HepG2 (cell line): ENCODE data around the gene YPEL5. TPM values are rescaled to one million over a fixed set of nuclear protein-coding genes. Genes with fewer than 3 reads are reported as not detected.

Source experiments
- ATAC-seq: fragments of 200-7000 bp; cut with Tn5 transposase; 3 replicates; pipeline ENCODE4 v1.9.1; 2020; ENCODE audit warnings: mild to moderate bottlenecking, moderate library complexity
- BruUV-seq: library from RNA; stranded (reverse); fragments of 400-500 nt; replicated peaks from 2 replicates; lab custom pipeline; 2021; lab: Mats Ljungman, UMichigan
- CTCF ChIA-PET: fragments of 300-600 bp; formaldehyde crosslinking; extraction: SDS; loops from one replicate; lab custom pipeline; 2021; ENCODE audit warnings: low total read pairs, inconsistent platforms, low intra/inter-chr PET ratio; lab: Yijun Ruan, JAX
- POLR2A ChIA-PET: fragments of 350-600 bp; sonication (Branson Sonifier 250); formaldehyde crosslinking; loops from one replicate; lab custom pipeline; 2020; ENCODE audit warnings: antibody characterized with exemption, inconsistent platforms; lab: Yijun Ruan, JAX
- DNase-seq: peaks from one replicate; pipeline ENCODE4 v3.0.0-alpha.2; 2015; ENCODE audit warnings: low spot score
- FAIRE-seq: peaks from 3 replicates; lab custom pipeline; 2011; peaks lifted over from hg19 to GRCh38; lab: Jason Lieb, UNC
- H2AFZ ChIP-seq: one replicate; pipeline ENCODE4 v1.6.1; 2011; ENCODE audit warnings: low read length, inconsistent platforms
- H3K27ac ChIP-seq: fragments of 300-600 bp; 3 replicates; pipeline ENCODE4 v1.8.0; 2011; ENCODE audit warnings: mixed run types, mild to moderate bottlenecking, mixed read lengths, low read length, inconsistent platforms; ENCODE audit not compliant: insufficient read depth; ENCODE audit errors: extremely low read length
- H3K27me3 ChIP-seq, 2 experiments: fragments of 200-600 bp in 1 of 2; 2 replicates in 1 of 2; 3 replicates in 1 of 2; pipeline versions ENCODE4 v1.6.0 to v1.8.0; 2011; ENCODE audit warnings: low read length in 2 of 2, mild to moderate bottlenecking in 2 of 2, moderate library complexity in 2 of 2, inconsistent platforms in 1 of 2; ENCODE audit not compliant: insufficient read depth in 2 of 2, control insufficient read depth in 1 of 2
- H3K36me3 ChIP-seq, 2 experiments: fragments of 200-600 bp in 1 of 2; replicated peaks in 1 of 2; 2 replicates in 1 of 2; 3 replicates in 1 of 2; pipeline versions ENCODE4 v1.5.1 to v1.8.0; 2011; ENCODE audit warnings: low read length in 2 of 2, inconsistent platforms in 1 of 2; ENCODE audit not compliant: insufficient read depth in 2 of 2, control insufficient read depth in 1 of 2
- H3K4me1 ChIP-seq: 2 replicates; pipeline ENCODE4 v1.5.1; 2012; ENCODE audit warnings: low read length, inconsistent platforms; ENCODE audit not compliant: insufficient read depth
- H3K4me2 ChIP-seq: 2 replicates; pipeline ENCODE4 v1.6.0; 2011; ENCODE audit warnings: low read depth, low read length, inconsistent platforms
- H3K4me3 ChIP-seq, 3 experiments: fragments of 200-600 bp in 1 of 3; sonication (generic), shearing (Covaris generic) in 1 of 3; replicated peaks in 1 of 3; 2 replicates each; pipeline ENCODE4 v1.5.1; 2011 to 2016; ENCODE audit warnings: low read length in 3 of 3, inconsistent platforms in 2 of 3, low read depth in 2 of 3, mild to moderate bottlenecking in 2 of 3, control low read depth in 1 of 3, mixed read lengths in 1 of 3; ENCODE audit not compliant: insufficient read depth in 1 of 3
- H3K79me2 ChIP-seq: one replicate; pipeline ENCODE4 v1.6.1; 2011; ENCODE audit warnings: low read length, inconsistent platforms; ENCODE audit not compliant: insufficient read depth
- H3K9ac ChIP-seq: 2 replicates; pipeline ENCODE4 v1.6.0; 2011; ENCODE audit warnings: mild to moderate bottlenecking, low read depth, low read length, inconsistent platforms; ENCODE audit not compliant: insufficient read depth
- H3K9me3 ChIP-seq: 2 replicates; pipeline ENCODE4 v1.5.1; 2012; ENCODE audit warnings: mild to moderate bottlenecking, low read length
- H4K20me1 ChIP-seq: 2 replicates; pipeline ENCODE4 v1.6.0; 2011; ENCODE audit warnings: inconsistent platforms, mild to moderate bottlenecking, low read length, moderate library complexity; ENCODE audit not compliant: insufficient read depth
- ATAD3A ChIP-seq: sonication (generic); formaldehyde crosslinking; IDR thresholded peaks from 2 replicates; pipeline ENCODE4 v1.4.0; 2020; ENCODE audit warnings: missing genetic modification reagents
- IKZF4 ChIP-seq: sonication (generic); formaldehyde crosslinking; IDR thresholded peaks from 2 replicates; pipeline ENCODE4 v1.5.1; 2020; ENCODE audit warnings: borderline replicate concordance, mild to moderate bottlenecking, low read depth, missing genetic modification reagents; ENCODE audit errors: not compliant biosample characterization
- KDM6A ChIP-seq: IDR thresholded peaks from 2 replicates; pipeline ENCODE4 v1.6.1; 2016; ENCODE audit warnings: low read depth
- KMT2A ChIP-seq: sonication (generic); formaldehyde crosslinking; IDR thresholded peaks from 2 replicates; pipeline ENCODE4 v1.4.0; 2020; ENCODE audit warnings: missing genetic modification reagents
- MYC ChIP-seq: sonication (generic); formaldehyde crosslinking; IDR thresholded peaks from 2 replicates; pipeline ENCODE4 v1.9.0; 2021; ENCODE audit warnings: missing genetic modification reagents, borderline replicate concordance
- NFKBIZ ChIP-seq: IDR thresholded peaks from 2 replicates; pipeline ENCODE4 v1.6.1; 2018; ENCODE audit warnings: missing genetic modification reagents, missing compliant biosample characterization
- NPAS2 ChIP-seq: sonication (generic); formaldehyde crosslinking; IDR thresholded peaks from 2 replicates; pipeline ENCODE4 v1.8.0; 2022; ENCODE audit warnings: mild to moderate bottlenecking, missing genetic modification reagents, borderline replicate concordance
- SIX4 ChIP-seq: sonication (generic); formaldehyde crosslinking; IDR thresholded peaks from 2 replicates; pipeline ENCODE4 v1.4.0; 2020; ENCODE audit warnings: missing genetic modification reagents
- STAT5B ChIP-seq: sonication (generic); formaldehyde crosslinking; IDR thresholded peaks from 2 replicates; pipeline ENCODE4 v1.4.0; 2020; ENCODE audit warnings: missing genetic modification reagents
- SUZ12 ChIP-seq: fragments of 150-350 bp; IDR thresholded peaks from 2 replicates; pipeline ENCODE4 v1.6.1; 2014; ENCODE audit warnings: low read depth, low read length
- THAP11 ChIP-seq: IDR thresholded peaks from 2 replicates; pipeline ENCODE4 v1.6.1; 2016; ENCODE audit warnings: missing biosample characterization, missing genetic modification reagents
- ZFP90 ChIP-seq: sonication (generic); formaldehyde crosslinking; IDR thresholded peaks from 2 replicates; pipeline ENCODE4 v1.8.0; 2022; ENCODE audit warnings: missing genetic modification reagents, mild to moderate bottlenecking, inconsistent platforms, borderline replicate concordance
- ZNF230 ChIP-seq: sonication (generic); formaldehyde crosslinking; IDR thresholded peaks from 2 replicates; pipeline ENCODE4 v1.4.0; 2020; ENCODE audit warnings: mild to moderate bottlenecking, missing genetic modification reagents
- ZNF263 ChIP-seq: sonication (generic); formaldehyde crosslinking; IDR thresholded peaks from 2 replicates; pipeline ENCODE4 v1.4.0; 2020; ENCODE audit warnings: missing genetic modification reagents
- ZNF432 ChIP-seq: sonication (generic); formaldehyde crosslinking; IDR thresholded peaks from 2 replicates; pipeline ENCODE4 v1.5.0; 2020; ENCODE audit warnings: missing genetic modification reagents, mild to moderate bottlenecking, borderline replicate concordance
- ZNF678 ChIP-seq: sonication (generic); formaldehyde crosslinking; IDR thresholded peaks from 2 replicates; pipeline ENCODE4 v1.4.0; 2020; ENCODE audit warnings: mild to moderate bottlenecking, missing genetic modification reagents
- ZNF879 ChIP-seq: sonication (generic); formaldehyde crosslinking; IDR thresholded peaks from 2 replicates; pipeline ENCODE4 v1.8.1; 2023; ENCODE audit warnings: missing genetic modification reagents
- WGBS: methylation state at CpG from one replicate; pipeline ENCODE4 v1.1.6; 2017; ENCODE audit warnings: low lambda C conversion rate; 5-methylcytosine and 5-hydroxymethylcytosine counted together
- in situ Hi-C: cut with HindIII; loops from 2 replicates; pipeline ENCODE4 v1.10.0; 2017; ENCODE audit warnings: low pct_unique_long_range_greater_than_20kb; ENCODE audit not compliant: extremely low pct_ligation_motif_present
- intact Hi-C: fragments of 100-400 bp; cut with micrococcal nuclease; formaldehyde crosslinking; loops from one replicate; pipeline ENCODE4 v1.10.0; 2022; ENCODE audit not compliant: unreplicated experiment
- polyA plus RNA-seq, 8 experiments: library from polyadenylated mRNA; depleted of rRNA in 3 of 8; stranded (reverse) in 7 of 8; unstranded in 1 of 8; fragments of >200 nt; fragmentation: Illumina TruSeq in 4 of 8; extraction: Trizol in 4 of 8; gene quantifications; 2 replicates each; pipeline versions ENCODE4 v1.2.1 to v1.2.3, GENCODE V29; 2011 to 2016; ENCODE audit warnings: low read depth in 4 of 8, missing spikeins in 1 of 8, mixed read lengths in 1 of 8; ENCODE audit not compliant: insufficient read depth in 1 of 8
- total RNA-seq, 5 experiments: library from RNA; depleted of rRNA; stranded (reverse); fragments of >200 nt; fragmentation: Illumina TruSeq; extraction: Trizol; gene quantifications; 2 replicates each; pipeline ENCODE4 v1.2.3, GENCODE V29; 2016; ENCODE audit warnings: low read depth in 1 of 5
- TF ChIP-seq, protein P1 (sequence below): sonication (generic); formaldehyde crosslinking; conservative IDR thresholded peaks from 2 replicates; pipeline ENCODE4 v1.8.0; 2022; ENCODE audit warnings: missing genetic modification reagents

The YPEL5 gene
- total and polyA plus RNA-seq, 2 of the 13 experiments (the other 11 are each of a cell fraction or from before 2014, with no cell fraction given), result 12.7 to 49.7 TPM

DNA sequence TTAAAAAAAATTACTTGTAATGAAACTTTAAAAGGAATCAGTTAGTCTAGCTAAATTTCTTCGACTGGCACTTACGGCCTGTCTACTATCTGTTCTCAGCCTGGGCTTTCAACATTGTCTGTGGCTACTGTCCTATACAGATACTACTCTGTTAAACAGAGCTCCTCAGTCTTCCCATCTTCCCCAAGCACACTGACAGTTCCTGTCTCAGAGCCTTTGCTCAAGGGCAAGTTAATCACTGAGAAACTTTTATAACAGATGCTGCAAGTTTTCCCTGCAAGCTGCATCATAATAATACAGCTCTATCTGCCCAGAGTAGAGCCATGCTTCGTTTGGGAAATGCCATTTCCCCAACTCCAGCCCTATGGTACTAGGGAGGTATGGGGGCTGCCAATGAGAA lies 11.3 kb upstream of the YPEL5 start:
- intact Hi-C loops, result no loop called here
- FAIRE-seq (no peak), ATAC-seq (no peak), DNase-seq (no peak)
- ChIA-PET POLR2A (no interaction called here), CTCF (no interaction called here)
- Histone ChIP-seq H3K4me1 (no peaks in the 10 kb centered on the region), H3K27me3 (peaks cover 3 to 21% of the 10 kb centered on the region in 2 experiments; a peak in 3 of 5 replicates), H4K20me1 (no peaks in the 10 kb centered on the region), H3K4me3 (no peak overlapping the region), H3K9ac (no peak overlapping the region), H2AFZ (no peak overlapping the region), H3K36me3 (no peaks in the 10 kb centered on the region), H3K27ac (no peak overlapping the region), H3K79me2 (no peaks in the 10 kb centered on the region), H3K9me3 (no peaks in the 10 kb centered on the region), H3K4me2 (no peak overlapping the region)
- TF ChIP-seq KDM6A (no peak), ZNF432 (CRISPR knock-in tag) (no peak), SUZ12 (no peak), NPAS2 (CRISPR knock-in tag) (no peak), ATAD3A (CRISPR knock-in tag) (no peak), STAT5B (CRISPR knock-in tag) (no peak), ZNF879 (CRISPR knock-in tag) (no peak), ZNF230 (CRISPR knock-in tag) (no peak), SIX4 (no peak), KMT2A (CRISPR knock-in tag) (no peak), ZNF263 (no peak), THAP11 (CRISPR knock-in tag) (no peak), IKZF4 (CRISPR knock-in tag) (no peak), NFKBIZ (no peak), ZNF678 (no peak), ZFP90 (CRISPR knock-in tag) (no peak), MYC (no peak)
- TF ChIP-seq, protein P1, sequence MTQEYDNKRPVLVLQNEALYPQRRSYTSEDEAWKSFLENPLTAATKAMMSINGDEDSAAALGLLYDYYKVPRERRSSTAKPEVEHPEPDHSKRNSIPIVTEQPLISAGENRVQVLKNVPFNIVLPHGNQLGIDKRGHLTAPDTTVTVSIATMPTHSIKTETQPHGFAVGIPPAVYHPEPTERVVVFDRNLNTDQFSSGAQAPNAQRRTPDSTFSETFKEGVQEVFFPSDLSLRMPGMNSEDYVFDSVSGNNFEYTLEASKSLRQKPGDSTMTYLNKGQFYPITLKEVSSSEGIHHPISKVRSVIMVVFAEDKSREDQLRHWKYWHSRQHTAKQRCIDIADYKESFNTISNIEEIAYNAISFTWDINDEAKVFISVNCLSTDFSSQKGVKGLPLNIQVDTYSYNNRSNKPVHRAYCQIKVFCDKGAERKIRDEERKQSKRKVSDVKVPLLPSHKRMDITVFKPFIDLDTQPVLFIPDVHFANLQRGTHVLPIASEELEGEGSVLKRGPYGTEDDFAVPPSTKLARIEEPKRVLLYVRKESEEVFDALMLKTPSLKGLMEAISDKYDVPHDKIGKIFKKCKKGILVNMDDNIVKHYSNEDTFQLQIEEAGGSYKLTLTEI (CRISPR knock-in tag), result no peak
- no TSS peak for BruUV-seq
- 3% methylated on average over 3 of the region's 3 CpGs for WGBS
- in situ Hi-C loops, result no loop called here
